Measurements from ENCODE around the gene HPS4. TPM values are rescaled to one million over a fixed set of nuclear protein-coding genes. Genes with fewer than 3 reads are reported as not detected.
A peak's percentile ranks its signal among the peaks of the same experiment; 100 is the strongest.
"Not testable (repeated sequence)": the region's sequence is repeated elsewhere in the genome, so short reads cannot be mapped to it uniquely, and the experiment has no call there.

Gene HPS4
- 64.9 TPM for total RNA-seq

GRCh38 chr22:26483439-26484359 is at the start of gene HPS4, which contains the start of gene SRRD:
Gene HPS4, minus strand, starts transcription at chr22:26483783. Its CDS starts 2,021 bp downstream, at chr22:26481762.
Gene SRRD, plus strand, starts transcription at chr22:26483877. Its CDS starts 14 bp downstream, at chr22:26483891.
- DNase-seq (ENCODE audit: low read depth in 2 of 3, low spot score in 2 of 3) = peak; percentile 92 to 98 (median 94)

DNA sequence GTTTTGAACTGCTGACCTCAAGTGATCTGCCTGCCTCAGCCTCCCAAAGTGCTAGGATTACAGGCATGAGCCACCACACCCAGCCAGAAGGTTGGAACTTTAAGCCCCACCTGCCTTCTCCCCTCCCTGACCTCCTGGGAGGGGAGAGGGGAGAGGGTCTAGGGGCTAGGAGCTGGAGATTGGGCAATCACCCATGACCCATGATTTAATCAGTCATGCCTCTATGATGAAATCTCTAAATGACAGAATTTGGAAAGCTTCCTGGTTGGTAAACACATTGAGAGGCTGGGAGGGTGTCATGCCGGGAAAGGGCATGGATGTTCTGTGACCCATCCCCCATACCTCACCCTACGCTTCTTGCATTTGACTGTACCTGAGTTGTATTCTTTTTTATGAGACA is 45.8 kb upstream of the HPS4 start:
- DNase-seq (ENCODE audit: low read depth in 2 of 3, low spot score in 2 of 3) = no peak

GRCh38 chr22:26528518-26528917 is 44.9 kb upstream of the HPS4 start:
- DNase-seq (ENCODE audit: low read depth in 2 of 3, low spot score in 2 of 3) = not testable (repeated sequence)

- DNase-seq (ENCODE audit: low read depth in 2 of 3, low spot score in 2 of 3) = no peak
These were observed 44.2 kb upstream of the HPS4 start for GRCh38 chr22:26527574-26528465.

GRCh38 chr22:26527167-26527566 is 43.6 kb upstream of the HPS4 start:
- no peak for DNase-seq (ENCODE audit: low read depth in 2 of 3, low spot score in 2 of 3)

DNA sequence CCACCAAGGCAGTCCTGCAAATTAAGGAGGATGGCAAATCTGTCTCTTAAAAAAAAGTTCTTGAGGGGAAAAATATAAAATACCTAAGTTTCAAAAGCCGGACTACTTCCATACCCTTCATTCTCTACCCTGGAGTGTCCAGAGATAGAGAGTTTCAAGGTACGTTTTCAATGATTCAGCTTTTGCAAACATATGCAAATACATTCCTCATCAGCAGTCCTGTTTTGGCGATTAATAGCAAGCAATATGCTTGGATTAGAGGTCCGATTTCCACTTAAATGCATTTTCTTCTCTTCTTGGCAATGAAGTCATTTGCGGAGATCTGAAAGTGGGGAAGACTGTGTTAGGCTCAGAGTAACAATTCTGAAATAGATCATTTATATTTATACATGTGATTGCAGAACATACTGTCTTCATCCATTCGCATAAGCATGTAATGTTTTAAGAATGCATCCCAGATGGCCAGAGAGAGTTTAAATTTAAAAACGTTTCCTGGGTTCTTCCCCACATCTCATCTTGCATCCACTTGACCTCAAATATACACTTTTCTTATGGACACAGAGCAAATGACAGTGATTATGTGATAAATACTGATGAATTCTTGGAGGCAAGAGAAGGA is 42.5 kb upstream of the HPS4 start:
- DNase-seq (ENCODE audit: low read depth in 2 of 3, low spot score in 2 of 3) = no peak

DNA sequence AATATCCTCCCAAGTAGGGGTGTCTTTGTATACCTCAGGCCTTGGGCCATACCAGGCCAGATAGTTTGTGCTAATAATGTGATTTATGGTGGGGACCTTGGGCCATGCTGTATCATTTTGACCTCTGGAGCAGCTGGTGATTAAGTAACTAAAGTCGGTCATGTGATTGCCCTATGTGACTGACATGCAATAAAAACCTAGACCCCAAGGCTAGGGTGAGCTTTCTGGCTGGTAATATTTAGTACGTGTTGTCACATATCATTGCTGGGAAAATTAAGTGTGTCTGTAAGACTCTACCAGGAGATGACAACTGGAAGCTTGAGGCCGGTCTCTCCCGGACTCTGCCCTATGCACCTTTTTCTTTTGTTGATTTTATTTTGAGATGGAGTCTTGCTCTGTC is 41.3 kb upstream of the HPS4 start:
- DNase-seq (ENCODE audit: low read depth in 2 of 3, low spot score in 2 of 3) = no peak

- DNase-seq (ENCODE audit: low read depth in 2 of 3, low spot score in 2 of 3) = no peak
These were observed 39.0 kb upstream of the HPS4 start for GRCh38 chr22:26522592-26522991.

DNA sequence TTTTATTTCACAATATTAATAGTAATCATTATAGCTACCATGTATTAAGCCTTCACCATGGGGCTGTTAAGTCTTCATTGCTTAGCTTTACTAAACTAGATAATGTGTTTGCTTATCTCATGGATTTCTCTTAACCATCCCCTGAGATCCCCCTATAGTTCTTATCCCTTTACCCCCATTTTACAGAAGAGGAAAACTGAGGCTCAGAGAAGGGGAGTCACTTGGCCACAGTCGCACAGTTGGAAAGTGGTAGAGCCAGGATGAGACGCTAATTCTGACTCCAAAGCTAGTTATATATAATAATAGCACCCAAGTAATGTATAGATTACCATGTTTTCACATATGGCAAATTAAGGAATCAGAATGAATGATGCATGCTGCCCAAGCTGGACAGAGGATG is 38.4 kb upstream of the HPS4 start:
- DNase-seq (ENCODE audit: low read depth in 2 of 3, low spot score in 2 of 3) = no peak

GRCh38 chr22:26517429-26517828 is 33.8 kb upstream of the HPS4 start:
- no peak for DNase-seq (ENCODE audit: low read depth in 2 of 3, low spot score in 2 of 3)

- no peak for DNase-seq (ENCODE audit: low read depth in 2 of 3, low spot score in 2 of 3)
These were observed 32.9 kb upstream of the HPS4 start for GRCh38 chr22:26516503-26516902.

- no peak for DNase-seq (ENCODE audit: low read depth in 2 of 3, low spot score in 2 of 3)
These were observed 32.3 kb upstream of the HPS4 start for GRCh38 chr22:26515931-26516330.

- DNase-seq (ENCODE audit: low read depth in 2 of 3, low spot score in 2 of 3) = no peak
These were observed 31.0 kb upstream of the HPS4 start for GRCh38 chr22:26514419-26515161.

DNA sequence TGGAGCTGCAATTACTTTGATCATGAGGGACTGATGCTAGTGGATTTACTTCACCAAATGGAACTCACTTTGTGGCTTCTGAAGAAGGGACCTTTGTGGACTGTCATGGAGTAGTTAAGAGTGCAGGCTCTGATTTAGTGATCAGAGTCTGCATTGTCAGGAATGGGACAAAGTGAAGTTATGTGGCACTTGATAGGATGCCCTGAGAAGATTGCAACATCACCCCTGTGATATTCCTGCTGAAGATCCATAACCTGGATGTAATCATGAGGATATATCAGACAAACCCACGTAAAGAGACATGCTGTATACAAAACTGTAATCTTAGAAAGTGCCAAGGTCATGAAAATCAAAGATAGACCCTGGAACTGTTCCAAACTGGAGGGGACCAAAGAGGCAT is 30.3 kb upstream of the HPS4 start:
- DNase-seq (ENCODE audit: low read depth in 2 of 3, low spot score in 2 of 3) = no peak

GRCh38 chr22:26512149-26512793 is 28.7 kb upstream of the HPS4 start, which contains the start of gene TFIP11:
Gene TFIP11, minus strand, starts transcription at chr22:26512473. Its CDS starts 2,201 bp downstream, at chr22:26510272.
- DNase-seq (ENCODE audit: low read depth in 2 of 3, low spot score in 2 of 3) = peak; percentile 74 to 88 (median 88)

- no peak for DNase-seq (ENCODE audit: low read depth in 2 of 3, low spot score in 2 of 3)
These were observed 24.6 kb upstream of the HPS4 start for GRCh38 chr22:26508148-26508547.

DNA sequence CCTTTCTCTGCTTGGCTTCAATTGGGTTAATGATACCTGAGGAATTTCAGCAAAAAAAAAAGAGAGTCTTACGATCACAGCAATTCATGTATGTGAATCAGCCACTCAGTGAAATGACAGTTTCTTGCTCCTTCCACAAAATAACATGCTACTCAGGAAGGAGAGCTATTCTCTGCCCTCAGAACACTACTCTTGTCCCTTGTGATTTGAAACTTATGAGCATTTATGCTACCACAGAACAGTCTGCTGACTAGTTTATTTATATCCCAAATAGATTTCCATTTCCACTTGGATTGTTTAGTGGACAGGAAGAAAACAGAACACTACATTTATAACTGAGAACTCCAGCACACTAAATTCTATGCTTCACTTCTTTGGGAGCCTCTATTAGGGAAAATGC is 20.2 kb upstream of the HPS4 start:
- no peak for DNase-seq (ENCODE audit: low read depth in 2 of 3, low spot score in 2 of 3)

- peak; percentile 21 to 95 (median 94) for DNase-seq (ENCODE audit: low read depth in 2 of 3, low spot score in 2 of 3)
These were observed 19.3 kb upstream of the HPS4 start for GRCh38 chr22:26502688-26503561.

DNA sequence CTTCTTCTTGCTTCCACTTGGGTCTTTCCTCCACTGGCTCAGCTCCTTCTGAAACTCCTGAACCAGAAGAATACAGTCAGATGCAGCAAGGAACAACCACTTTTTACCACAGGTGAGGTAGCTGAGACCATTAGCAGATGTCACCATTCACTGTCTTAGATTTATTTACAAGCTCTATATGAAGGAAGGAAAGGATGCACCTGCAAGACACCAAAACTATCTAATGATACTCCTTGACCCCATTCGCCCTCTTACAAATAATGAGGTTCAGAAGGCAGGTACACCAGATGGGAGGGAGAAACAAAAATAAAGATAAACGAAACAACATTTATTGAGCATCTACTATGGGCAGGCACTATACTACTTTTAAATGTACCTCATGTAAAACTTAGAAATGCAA is 18.4 kb upstream of the HPS4 start:
- no peak for DNase-seq (ENCODE audit: low read depth in 2 of 3, low spot score in 2 of 3)

Measured in hematopoietic multipotent progenitor cell (in vitro differentiated cells).